ENCODE measurements around the gene NEDD1.
A peak's percentile ranks its signal among the peaks of the same experiment; 100 is the strongest.

Gene NEDD1

DNA sequence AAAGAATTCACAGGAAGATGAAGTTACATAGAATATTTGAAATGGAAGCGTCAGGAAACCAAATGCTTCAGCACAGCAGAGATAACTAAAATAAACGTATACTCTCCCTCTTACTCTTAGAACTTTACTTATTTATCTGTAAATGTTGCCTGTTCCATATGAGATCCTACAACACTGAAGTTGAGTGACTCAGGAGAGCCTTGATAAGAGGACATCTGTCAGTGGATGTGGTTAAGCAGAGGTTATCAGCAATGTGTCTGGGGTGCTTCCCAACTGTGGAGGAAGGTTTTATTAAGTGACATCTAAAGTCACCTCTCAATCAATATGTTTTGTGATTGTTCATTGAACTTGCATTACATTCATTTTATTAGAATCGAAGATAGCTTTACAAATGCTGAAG lies 81.9 kb downstream of the NEDD1 start:
- TF ChIP-seq, protein P1, sequence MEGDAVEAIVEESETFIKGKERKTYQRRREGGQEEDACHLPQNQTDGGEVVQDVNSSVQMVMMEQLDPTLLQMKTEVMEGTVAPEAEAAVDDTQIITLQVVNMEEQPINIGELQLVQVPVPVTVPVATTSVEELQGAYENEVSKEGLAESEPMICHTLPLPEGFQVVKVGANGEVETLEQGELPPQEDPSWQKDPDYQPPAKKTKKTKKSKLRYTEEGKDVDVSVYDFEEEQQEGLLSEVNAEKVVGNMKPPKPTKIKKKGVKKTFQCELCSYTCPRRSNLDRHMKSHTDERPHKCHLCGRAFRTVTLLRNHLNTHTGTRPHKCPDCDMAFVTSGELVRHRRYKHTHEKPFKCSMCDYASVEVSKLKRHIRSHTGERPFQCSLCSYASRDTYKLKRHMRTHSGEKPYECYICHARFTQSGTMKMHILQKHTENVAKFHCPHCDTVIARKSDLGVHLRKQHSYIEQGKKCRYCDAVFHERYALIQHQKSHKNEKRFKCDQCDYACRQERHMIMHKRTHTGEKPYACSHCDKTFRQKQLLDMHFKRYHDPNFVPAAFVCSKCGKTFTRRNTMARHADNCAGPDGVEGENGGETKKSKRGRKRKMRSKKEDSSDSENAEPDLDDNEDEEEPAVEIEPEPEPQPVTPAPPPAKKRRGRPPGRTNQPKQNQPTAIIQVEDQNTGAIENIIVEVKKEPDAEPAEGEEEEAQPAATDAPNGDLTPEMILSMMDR (IDR thresholded peaks at IDR 0.05): no peak

DNA sequence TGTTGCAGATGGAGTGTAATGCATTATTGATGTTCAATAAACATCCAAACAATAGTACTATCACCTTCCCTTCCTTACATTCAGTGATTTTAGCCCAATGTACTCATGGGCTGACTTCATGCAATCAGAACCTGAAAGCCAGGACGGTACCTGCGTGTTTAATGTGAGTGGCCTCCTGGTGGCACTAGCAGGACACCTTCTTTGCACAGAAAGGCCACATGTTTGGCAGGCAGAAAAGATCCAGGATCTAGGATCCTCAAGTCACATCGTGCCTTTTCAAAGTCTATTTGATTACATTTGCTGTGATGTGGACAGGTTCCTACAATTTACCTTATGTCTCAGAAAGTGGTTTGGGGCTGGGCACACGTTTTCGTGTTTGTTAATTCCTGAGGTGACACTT lies 82.9 kb downstream of the NEDD1 start:
- TF ChIP-seq, protein P1 (IDR thresholded peaks at IDR 0.05): peak; percentile 69

DNA sequence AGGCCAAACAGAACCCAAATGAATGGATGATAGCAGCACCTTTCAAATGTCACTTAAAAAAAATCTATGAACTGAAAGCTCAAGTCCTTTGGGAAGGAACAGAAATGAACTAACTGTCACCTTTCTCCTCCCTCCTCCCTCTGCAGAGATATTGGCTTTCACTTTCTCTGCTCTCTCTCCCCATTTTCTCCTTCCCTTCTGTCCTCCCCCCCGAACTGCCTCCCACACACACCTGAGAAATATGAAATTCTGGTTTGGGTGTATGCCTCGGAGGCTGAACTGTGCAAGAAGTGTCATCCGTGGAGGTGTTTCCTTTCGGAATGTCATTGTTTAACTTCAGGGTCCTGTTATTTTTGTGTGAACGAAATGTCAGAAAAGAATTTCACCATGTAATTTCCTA lies 87.8 kb downstream of the NEDD1 start:
- TF ChIP-seq, protein P1 (IDR thresholded peaks at IDR 0.05): no peak

DNA sequence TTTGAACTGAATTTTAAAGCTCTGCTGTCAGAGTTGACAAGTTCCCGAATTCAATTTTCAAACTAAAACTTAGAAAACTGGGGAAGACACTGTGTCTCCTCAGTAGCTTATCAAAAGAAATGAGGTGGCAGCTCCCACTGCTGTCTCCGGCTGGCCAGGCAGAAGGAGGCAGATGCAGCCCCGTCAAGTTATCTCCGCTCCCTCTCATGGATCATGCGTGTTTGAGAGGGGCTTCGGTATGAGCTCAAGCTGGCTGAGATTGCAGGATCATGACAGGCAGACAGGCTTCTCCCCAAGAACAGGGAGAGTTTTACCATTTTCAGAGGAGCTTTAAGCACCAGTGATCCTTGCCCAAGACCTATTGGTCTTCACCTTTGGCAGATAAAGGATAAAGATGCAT lies 88.8 kb downstream of the NEDD1 start:
- TF ChIP-seq, protein P1 (IDR thresholded peaks at IDR 0.05): no peak

DNA sequence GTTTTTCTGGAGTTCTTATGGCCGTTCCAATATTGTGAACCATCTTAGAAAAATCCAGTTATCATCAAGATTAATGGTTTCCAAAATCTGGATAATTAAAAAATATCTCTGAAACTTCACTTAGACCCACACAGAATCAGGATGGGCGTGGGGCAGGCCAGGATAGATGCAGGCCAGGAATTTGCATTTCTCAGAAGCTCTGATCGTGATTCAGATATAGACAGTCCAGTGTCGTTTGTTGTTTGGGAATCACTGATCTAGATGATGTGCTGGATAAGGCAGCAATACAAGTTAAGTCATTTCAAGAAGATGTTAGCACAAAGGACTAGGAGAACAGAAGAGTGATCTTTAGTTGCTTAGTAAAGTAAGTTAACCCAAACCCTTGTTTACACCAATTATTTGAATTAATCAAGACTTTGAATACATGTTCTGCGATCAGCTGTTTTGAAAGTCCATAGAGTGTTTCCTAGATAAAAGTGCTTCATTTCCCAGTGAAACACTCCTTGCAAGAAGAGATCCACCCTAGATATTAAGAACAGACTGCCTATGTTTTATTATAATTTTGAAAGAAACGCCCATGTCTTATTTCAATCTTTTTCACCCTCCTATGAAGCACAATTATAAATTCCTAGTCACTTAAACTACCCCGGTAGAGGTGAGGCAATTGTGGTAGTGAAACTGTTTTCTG lies 90.9 kb downstream of the NEDD1 start:
- TF ChIP-seq, protein P1 (IDR thresholded peaks at IDR 0.05): no peak

DNA sequence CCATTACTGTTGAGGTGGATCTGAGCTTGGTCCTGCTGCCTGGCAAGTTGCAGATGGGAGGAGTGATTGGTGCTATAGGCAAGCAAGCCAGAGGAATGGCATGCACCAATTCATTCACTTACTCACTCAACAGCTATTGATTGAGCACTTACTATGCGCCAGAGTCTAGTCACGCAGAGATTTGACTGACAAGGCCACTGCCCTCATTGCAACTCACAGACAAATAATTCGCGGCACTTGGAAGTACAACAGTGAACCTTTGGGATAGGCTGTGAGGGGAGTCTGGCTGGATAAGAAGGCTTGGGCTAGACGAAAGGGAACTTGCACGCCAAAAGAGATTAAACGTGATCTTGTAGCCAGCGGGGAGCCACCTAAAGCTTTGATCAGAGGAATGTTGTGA lies 96.2 kb downstream of the NEDD1 start:
- TF ChIP-seq, protein P1 (IDR thresholded peaks at IDR 0.05): no peak

Data from LNCAP (cell line).